DND-41 (cell line): ENCODE data around the gene DRC1.
A peak's percentile ranks its signal among the peaks of the same experiment; 100 is the strongest.

ENCODE experiments used
- ATAC-seq: fragments of 200-7000 bp; cut with Tn5 transposase; 3 replicates; pipeline ENCODE4 v1.9.1; 2021; ENCODE audit warnings: low read depth; ENCODE audit not compliant: insufficient read depth
- DNase-seq: peaks from one replicate; pipeline ENCODE4 v3.0.0-alpha.2; 2020
- H2AFZ ChIP-seq: 2 replicates; pipeline ENCODE4 v1.6.0; 2012; ENCODE audit warnings: low read depth, low read length
- H3K27ac ChIP-seq: 2 replicates; pipeline ENCODE4 v1.5.1; 2012; ENCODE audit warnings: low read length, inconsistent platforms
- H3K27me3 ChIP-seq: fragments of 200-600 bp; sonication (generic); 2 replicates; pipeline ENCODE4 v1.6.0; 2012; ENCODE audit warnings: low read length, mild to moderate bottlenecking, inconsistent platforms; ENCODE audit not compliant: insufficient read depth, poor library complexity
- H3K36me3 ChIP-seq: 2 replicates; pipeline ENCODE4 v1.5.1; 2012; ENCODE audit warnings: low read length, inconsistent platforms; ENCODE audit not compliant: insufficient read depth
- H3K4me1 ChIP-seq: 2 replicates; pipeline ENCODE4 v1.5.1; 2012; ENCODE audit warnings: mild to moderate bottlenecking, low read length; ENCODE audit not compliant: insufficient read depth
- H3K4me2 ChIP-seq: 2 replicates; pipeline ENCODE4 v1.6.0; 2012; ENCODE audit warnings: mild to moderate bottlenecking, moderate library complexity, low read length, inconsistent platforms; ENCODE audit not compliant: insufficient read depth
- H3K4me3 ChIP-seq, 2 experiments: fragments of 200-600 bp in 1 of 2; shearing (Covaris generic) in 1 of 2; 2 replicates each; pipeline ENCODE4 v1.5.1; 2012 to 2016; ENCODE audit warnings: inconsistent platforms in 2 of 2, low read length in 2 of 2, mild to moderate bottlenecking in 2 of 2, low read depth in 1 of 2, moderate library complexity in 1 of 2
- H3K79me2 ChIP-seq: 2 replicates; pipeline ENCODE4 v1.6.0; 2012; ENCODE audit warnings: low read length, inconsistent platforms; ENCODE audit not compliant: insufficient read depth
- H3K9ac ChIP-seq: 2 replicates; pipeline ENCODE4 v1.6.0; 2012; ENCODE audit warnings: low read depth, mild to moderate bottlenecking, inconsistent platforms, low read length, moderate library complexity
- H3K9me3 ChIP-seq: 2 replicates; pipeline ENCODE4 v1.5.1; 2012; ENCODE audit warnings: low read length, moderate library complexity, mild to moderate bottlenecking, inconsistent platforms; ENCODE audit not compliant: insufficient read depth, severe bottlenecking
- H4K20me1 ChIP-seq: 2 replicates; pipeline ENCODE4 v1.6.0; 2012; ENCODE audit warnings: low read length; ENCODE audit not compliant: insufficient read depth
- CTCF ChIP-seq: IDR thresholded peaks from 2 replicates; pipeline ENCODE4 v1.5.1; 2012; ENCODE audit warnings: borderline replicate concordance, low read length, moderate library complexity, mild to moderate bottlenecking; ENCODE audit not compliant: poor library complexity, severe bottlenecking; ENCODE audit errors: extremely low read depth
- EZH2 ChIP-seq: IDR thresholded peaks from 3 replicates; pipeline ENCODE4 v1.6.1; 2012; ENCODE audit warnings: borderline replicate concordance, low read depth, mild to moderate bottlenecking, moderate library complexity, low read length, inconsistent platforms; ENCODE audit not compliant: severe bottlenecking

Gene DRC1

DNA sequence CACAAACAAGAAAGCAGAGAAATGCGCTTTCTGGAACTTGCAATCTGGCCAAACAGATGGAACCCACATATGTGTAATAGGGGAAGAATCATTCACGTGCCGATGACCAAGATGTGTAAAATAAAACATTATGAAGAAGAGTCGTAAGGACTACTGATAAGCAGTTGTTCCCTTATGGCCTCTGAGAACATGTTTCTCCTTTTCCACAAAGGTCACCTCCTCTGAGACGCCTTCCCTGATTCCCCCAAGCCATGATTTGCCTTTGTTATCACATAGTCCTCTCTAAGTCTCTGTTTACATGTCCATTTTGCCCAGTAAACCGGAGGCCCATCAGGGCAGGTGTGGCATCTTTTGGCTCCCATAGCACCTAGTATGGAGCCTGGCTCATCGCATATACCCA, 68.2 kb downstream of the DRC1 start:
- H3K4me2 ChIP-seq = no peak overlapping the region
- no peak overlapping the region for H3K9ac ChIP-seq
- H4K20me1 ChIP-seq = no peaks in the 10 kb centered on the region
- no peak overlapping the region for H3K27ac ChIP-seq
- no peaks in the 10 kb centered on the region for H3K79me2 ChIP-seq
- no peaks in the 10 kb centered on the region for H3K36me3 ChIP-seq
- H3K4me3 ChIP-seq = no peak overlapping the region
- H2AFZ ChIP-seq = no peak overlapping the region
- DNase-seq (no peak), ATAC-seq (no peak)
- peaks cover 5% of the 10 kb centered on the region for H3K9me3 ChIP-seq
- H3K4me1 ChIP-seq = no peaks in the 10 kb centered on the region
- TF ChIP-seq CTCF (no peak), EZH2 (no peak)
- H3K27me3 ChIP-seq = no peaks in the 10 kb centered on the region

- H3K4me3 ChIP-seq = no peak overlapping the region
- no peaks in the 10 kb centered on the region for H4K20me1 ChIP-seq
- H3K9me3 ChIP-seq = peaks cover 5% of the 10 kb centered on the region
- TF ChIP-seq CTCF = no peak
- TF ChIP-seq EZH2 = no peak
- H3K27ac ChIP-seq = no peak overlapping the region
- H3K36me3 ChIP-seq = no peaks in the 10 kb centered on the region
- DNase-seq (no peak), ATAC-seq (0 out of 3 replicates have a peak, but pooled peaks have one; percentile 9)
- no peak overlapping the region for H3K9ac ChIP-seq
- no peak overlapping the region for H2AFZ ChIP-seq
- H3K4me1 ChIP-seq = no peaks in the 10 kb centered on the region
- H3K27me3 ChIP-seq = no peaks in the 10 kb centered on the region
- no peaks in the 10 kb centered on the region for H3K79me2 ChIP-seq
- H3K4me2 ChIP-seq = no peak overlapping the region
These were observed 69.0 kb downstream of the DRC1 start for GRCh38 chr2:26470601-26471260.

DNA sequence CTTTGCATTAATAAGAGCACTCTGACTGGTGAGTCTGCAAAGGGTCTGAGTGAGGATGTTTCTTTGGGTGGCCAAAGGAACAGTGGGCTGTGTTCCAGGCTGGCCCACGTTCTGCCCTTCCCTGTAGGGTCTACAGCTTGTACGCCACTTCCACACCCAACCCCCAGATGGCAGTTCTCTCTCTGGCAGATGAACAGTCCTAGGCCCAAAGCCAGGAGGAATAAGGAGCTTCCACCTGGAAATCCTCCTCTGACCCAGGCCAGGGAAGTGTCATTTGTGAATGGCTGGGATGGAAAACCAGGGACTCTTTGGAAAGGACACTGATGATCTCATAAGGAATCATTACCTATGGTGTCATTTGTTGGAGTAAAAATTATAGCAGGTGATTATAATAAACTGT, 69.6 kb downstream of the DRC1 start:
- peaks cover 5% of the 10 kb centered on the region for H3K9me3 ChIP-seq
- H3K27ac ChIP-seq = no peak overlapping the region
- H3K27me3 ChIP-seq = no peaks in the 10 kb centered on the region
- H2AFZ ChIP-seq = no peak overlapping the region
- no peaks in the 10 kb centered on the region for H4K20me1 ChIP-seq
- H3K4me3 ChIP-seq = no peak overlapping the region
- H3K4me1 ChIP-seq = no peaks in the 10 kb centered on the region
- no peak overlapping the region for H3K9ac ChIP-seq
- no peak for DNase-seq
- TF ChIP-seq EZH2 (no peak), CTCF (peak; percentile 24)
- no peak overlapping the region for H3K4me2 ChIP-seq
- ATAC-seq = 0 out of 3 replicates have a peak, but pooled peaks have one; percentile 14
- no peaks in the 10 kb centered on the region for H3K36me3 ChIP-seq
- no peaks in the 10 kb centered on the region for H3K79me2 ChIP-seq
